AG09309 (cell line): ENCODE data around the gene PDE9A.

Source experiments
- DNase-seq: peaks from one replicate; pipeline ENCODE4 v3.0.0-alpha.2; 2010; ENCODE audit warnings: low read depth
- H3K4me3 ChIP-seq: 2 replicates; pipeline ENCODE4 v1.5.1; 2011; ENCODE audit warnings: mild to moderate bottlenecking, low read depth, low read length, moderate library complexity; ENCODE audit not compliant: control insufficient read depth
- TF ChIP-seq, protein P1 (sequence below): IDR thresholded peaks from 2 replicates; pipeline ENCODE4 v1.5.1; 2011; ENCODE audit warnings: mild to moderate bottlenecking, low read depth, low read length, inconsistent platforms; ENCODE audit not compliant: insufficient read depth, control insufficient read depth; ENCODE audit errors: missing control alignments

The PDE9A gene

DNA sequence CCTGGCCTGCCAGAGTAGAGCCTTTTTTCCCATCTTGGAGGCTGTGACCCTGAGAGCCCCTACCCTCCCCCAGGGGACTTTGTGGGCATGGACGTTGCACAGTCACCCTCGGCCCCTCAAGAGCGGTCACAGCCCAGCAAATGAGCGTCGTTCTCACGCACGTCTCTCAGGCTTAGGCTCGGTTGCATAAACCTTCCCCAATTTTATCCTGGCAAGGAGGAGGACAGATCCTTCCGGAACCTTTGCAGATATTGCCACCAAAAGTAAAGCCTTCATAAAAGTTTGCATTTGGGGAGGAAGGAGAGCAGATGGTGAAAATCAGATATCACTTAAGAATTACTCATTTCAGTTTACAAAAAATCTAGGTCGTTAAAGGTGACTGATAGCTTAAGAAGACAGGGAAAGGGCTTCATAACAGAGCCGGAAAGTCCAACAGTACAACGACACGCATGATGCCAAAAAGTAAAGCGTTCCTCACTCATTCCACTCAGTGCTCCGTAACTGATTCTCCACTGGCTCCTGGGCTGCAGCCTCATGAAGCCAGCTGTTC is 29.3 kb downstream of the PDE9A start:
- DNase-seq = no peak
- no peak overlapping the region for H3K4me3 ChIP-seq
- TF ChIP-seq, protein P1, sequence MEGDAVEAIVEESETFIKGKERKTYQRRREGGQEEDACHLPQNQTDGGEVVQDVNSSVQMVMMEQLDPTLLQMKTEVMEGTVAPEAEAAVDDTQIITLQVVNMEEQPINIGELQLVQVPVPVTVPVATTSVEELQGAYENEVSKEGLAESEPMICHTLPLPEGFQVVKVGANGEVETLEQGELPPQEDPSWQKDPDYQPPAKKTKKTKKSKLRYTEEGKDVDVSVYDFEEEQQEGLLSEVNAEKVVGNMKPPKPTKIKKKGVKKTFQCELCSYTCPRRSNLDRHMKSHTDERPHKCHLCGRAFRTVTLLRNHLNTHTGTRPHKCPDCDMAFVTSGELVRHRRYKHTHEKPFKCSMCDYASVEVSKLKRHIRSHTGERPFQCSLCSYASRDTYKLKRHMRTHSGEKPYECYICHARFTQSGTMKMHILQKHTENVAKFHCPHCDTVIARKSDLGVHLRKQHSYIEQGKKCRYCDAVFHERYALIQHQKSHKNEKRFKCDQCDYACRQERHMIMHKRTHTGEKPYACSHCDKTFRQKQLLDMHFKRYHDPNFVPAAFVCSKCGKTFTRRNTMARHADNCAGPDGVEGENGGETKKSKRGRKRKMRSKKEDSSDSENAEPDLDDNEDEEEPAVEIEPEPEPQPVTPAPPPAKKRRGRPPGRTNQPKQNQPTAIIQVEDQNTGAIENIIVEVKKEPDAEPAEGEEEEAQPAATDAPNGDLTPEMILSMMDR = no peak

DNA sequence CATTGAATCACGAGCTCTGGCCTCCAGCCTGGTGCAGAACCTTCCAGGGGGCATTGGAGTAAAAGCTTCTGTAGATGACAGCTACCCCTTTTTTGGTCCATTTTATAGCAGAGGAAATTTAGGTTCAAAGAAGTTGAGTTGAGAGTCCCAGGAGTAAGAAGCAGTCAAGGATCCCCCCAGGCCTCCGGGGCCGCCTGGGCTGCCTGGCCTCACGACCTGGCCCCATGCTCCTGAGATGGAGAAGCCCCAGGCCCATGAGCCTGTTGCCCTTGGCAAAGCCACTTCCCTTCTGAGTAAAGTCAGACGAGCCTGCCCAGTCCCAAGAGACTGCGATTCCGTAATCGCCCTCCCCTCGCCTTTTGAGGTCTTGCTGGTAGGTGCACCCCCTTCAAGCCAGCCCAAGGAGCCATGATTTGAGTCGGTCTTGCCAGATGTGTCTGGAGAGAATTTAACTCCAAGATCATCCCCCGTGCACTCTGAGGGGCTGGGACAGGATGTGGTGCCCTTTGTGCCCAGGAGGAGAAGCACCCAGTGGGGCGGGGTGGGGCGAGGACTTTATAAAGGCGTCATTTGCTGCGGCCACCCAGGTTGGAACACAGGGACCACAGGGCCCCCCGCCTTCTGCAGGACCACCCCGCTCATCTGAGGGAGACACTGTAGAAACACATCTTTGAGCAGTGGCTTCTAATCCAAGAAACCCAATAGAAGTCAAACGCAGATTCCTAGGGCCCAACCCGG is 30.1 kb downstream of the PDE9A start:
- TF ChIP-seq, protein P1 = no peak
- no peak for DNase-seq
- no peak overlapping the region for H3K4me3 ChIP-seq

- TF ChIP-seq, protein P1 = no peak
- H3K4me3 ChIP-seq = no peak overlapping the region
- DNase-seq = no peak
Measured at GRCh38 chr21:42684109-42684916, 30.9 kb downstream of the PDE9A start.

- DNase-seq = no peak
- no peak overlapping the region for H3K4me3 ChIP-seq
- TF ChIP-seq, protein P1 = no peak
Measured at GRCh38 chr21:42685036-42685435, 31.6 kb downstream of the PDE9A start.

- no peak overlapping the region for H3K4me3 ChIP-seq
- DNase-seq = no peak
- TF ChIP-seq, protein P1 = no peak
Measured at GRCh38 chr21:42685954-42686500, 32.6 kb downstream of the PDE9A start.

DNA sequence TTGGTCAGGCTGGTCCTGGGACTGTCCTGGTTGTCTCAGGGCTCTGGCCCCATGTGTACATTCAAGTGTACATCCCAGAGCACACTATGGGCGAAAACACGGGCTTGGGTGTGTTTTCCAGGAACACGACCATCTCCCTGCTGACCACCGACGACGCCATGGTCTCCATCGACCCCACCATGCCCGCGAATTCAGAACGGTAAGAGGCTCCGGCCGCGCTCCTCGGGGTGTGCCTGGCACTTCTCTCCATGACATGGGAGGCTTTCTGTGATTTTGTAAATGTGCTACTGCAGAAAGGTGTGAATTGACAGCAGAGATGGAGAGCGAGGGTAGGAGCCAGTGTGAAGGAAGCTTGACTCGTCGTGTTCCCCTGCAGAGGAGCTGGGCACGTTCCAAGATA is 34.4 kb downstream of the PDE9A start:
- no peak for DNase-seq
- TF ChIP-seq, protein P1 = no peak
- H3K4me3 ChIP-seq = no peak overlapping the region
